Subcutaneous adipose tissue (tissue), 4 donors: Measurements from ENCODE around the gene COL28A1. TPM values are rescaled to one million over a fixed set of nuclear protein-coding genes. Genes with fewer than 3 reads are reported as not detected.

Source experiments
- CTCF ChIP-seq: fragments of 450-650 bp; IDR thresholded peaks from one replicate; pipeline ENCODE4 v1.5.1; 2016; ENCODE audit warnings: low read depth, mild to moderate bottlenecking, control low read depth, antibody characterized with exemption, moderate library complexity
- total RNA-seq, 4 donors: library from RNA; depleted of rRNA; stranded (reverse); fragments of >200 nt; gene quantifications; one replicate each; pipeline ENCODE4 v1.1.0, GENCODE V29; 2016

The COL28A1 gene
- total RNA-seq, 4 donors from 2014 or later, result 0.51 to 3.2 (median 1.8) TPM

GRCh38 chr7:7490003-7490402, 45.7 kb downstream of the COL28A1 start:
- no peak for TF ChIP-seq CTCF

GRCh38 chr7:7489546-7489945, 46.1 kb downstream of the COL28A1 start:
- TF ChIP-seq CTCF, result no peak

- TF ChIP-seq CTCF, result no peak
Observed at GRCh38 chr7:7486362-7486761, 49.3 kb downstream of the COL28A1 start.

GRCh38 chr7:7484072-7484471, 51.6 kb downstream of the COL28A1 start:
- no peak for TF ChIP-seq CTCF

- no peak for TF ChIP-seq CTCF
Observed at GRCh38 chr7:7481802-7482201, 53.9 kb downstream of the COL28A1 start.

GRCh38 chr7:7479275-7479805, 56.3 kb downstream of the COL28A1 start:
- no peak for TF ChIP-seq CTCF

GRCh38 chr7:7478569-7478968, 57.1 kb downstream of the COL28A1 start:
- TF ChIP-seq CTCF, result no peak
